ENCODE data around the gene PRKCA.

PRKCA gene

DNA sequence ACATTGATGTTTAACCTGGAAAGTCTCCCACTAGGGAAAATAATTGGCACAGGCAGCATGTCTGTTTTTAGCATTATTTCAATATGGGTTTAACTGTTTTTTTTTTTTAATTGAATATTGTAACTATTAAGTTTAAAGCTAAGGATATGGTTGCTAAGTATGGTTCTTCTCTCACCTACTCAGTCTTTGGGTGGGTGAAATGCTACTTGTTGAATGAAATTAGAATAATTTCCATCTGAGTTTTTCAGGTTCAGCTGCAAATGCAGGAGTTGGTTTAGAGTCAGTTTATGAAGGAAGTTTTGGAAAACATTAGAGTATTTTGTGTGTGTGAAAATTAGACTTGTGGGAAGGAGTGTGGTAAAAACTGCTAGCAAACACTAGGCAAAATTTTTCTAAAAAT, 93.5 kb downstream of the PRKCA start:
- peak; percentile 90 for TF ChIP-seq ZFP3 (CRISPR knock-in tag; IDR thresholded peaks at IDR 0.05)
- TF ChIP-seq GLIS3 (CRISPR knock-in tag; IDR thresholded peaks at IDR 0.05) = no peak
- no peak for ATAC-seq

DNA sequence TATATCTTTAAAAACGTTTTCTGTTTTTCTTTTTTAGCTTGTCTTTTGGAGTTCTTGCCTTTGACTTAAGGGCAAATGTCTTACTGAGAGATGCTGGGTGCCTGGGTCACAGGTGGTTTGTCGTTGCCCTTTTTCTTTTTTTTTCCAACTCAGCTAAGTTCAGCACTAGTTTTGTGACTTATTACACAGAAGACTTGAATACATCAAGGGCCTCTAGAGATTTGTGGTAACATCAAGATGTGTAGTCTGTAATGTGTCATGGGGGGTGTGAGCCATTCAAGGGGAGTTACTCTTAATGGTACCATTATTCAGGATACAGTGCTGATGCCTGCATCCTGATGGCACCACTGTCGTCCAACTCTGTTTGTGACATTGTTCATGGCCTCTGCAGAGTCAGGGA, 95.1 kb downstream of the PRKCA start:
- no peak for ATAC-seq
- TF ChIP-seq, protein P1, sequence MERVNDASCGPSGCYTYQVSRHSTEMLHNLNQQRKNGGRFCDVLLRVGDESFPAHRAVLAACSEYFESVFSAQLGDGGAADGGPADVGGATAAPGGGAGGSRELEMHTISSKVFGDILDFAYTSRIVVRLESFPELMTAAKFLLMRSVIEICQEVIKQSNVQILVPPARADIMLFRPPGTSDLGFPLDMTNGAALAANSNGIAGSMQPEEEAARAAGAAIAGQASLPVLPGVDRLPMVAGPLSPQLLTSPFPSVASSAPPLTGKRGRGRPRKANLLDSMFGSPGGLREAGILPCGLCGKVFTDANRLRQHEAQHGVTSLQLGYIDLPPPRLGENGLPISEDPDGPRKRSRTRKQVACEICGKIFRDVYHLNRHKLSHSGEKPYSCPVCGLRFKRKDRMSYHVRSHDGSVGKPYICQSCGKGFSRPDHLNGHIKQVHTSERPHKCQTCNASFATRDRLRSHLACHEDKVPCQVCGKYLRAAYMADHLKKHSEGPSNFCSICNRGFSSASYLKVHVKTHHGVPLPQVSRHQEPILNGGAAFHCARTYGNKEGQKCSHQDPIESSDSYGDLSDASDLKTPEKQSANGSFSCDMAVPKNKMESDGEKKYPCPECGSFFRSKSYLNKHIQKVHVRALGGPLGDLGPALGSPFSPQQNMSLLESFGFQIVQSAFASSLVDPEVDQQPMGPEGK (CRISPR knock-in tag; IDR thresholded peaks at IDR 0.05; ENCODE audit: borderline replicate concordance) = no peak
- TF ChIP-seq, protein P2, sequence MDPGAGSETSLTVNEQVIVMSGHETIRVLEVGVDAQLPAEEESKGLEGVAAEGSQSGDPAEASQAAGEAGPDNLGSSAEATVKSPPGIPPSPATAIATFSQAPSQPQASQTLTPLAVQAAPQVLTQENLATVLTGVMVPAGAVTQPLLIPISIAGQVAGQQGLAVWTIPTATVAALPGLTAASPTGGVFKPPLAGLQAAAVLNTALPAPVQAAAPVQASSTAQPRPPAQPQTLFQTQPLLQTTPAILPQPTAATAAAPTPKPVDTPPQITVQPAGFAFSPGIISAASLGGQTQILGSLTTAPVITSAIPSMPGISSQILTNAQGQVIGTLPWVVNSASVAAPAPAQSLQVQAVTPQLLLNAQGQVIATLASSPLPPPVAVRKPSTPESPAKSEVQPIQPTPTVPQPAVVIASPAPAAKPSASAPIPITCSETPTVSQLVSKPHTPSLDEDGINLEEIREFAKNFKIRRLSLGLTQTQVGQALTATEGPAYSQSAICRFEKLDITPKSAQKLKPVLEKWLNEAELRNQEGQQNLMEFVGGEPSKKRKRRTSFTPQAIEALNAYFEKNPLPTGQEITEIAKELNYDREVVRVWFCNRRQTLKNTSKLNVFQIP (CRISPR knock-in tag; IDR thresholded peaks at IDR 0.05; ENCODE audit: borderline replicate concordance, low read depth) = no peak
- no peak for TF ChIP-seq TCF4 (CRISPR knock-in tag; IDR thresholded peaks at IDR 0.05; ENCODE audit: borderline replicate concordance)

DNA sequence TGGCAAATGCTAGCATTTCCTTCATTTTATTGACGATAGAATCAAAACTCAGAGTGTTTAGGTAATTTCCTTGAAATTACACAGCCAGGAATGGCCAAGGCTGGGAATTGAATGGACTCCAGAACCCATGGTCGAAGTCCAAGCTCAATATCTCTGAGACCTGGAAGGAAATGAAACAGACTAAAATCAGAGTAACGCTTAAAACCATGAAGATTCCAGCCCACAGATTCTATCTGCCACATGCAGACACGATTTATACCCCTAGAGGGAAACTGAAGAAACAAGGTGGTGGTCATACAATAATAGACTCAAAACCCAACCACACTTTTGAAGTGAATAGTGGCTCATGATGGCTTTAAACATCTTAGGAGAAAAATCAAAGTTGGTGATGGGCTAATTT, 95.6 kb downstream of the PRKCA start:
- no peak for ATAC-seq

DNA sequence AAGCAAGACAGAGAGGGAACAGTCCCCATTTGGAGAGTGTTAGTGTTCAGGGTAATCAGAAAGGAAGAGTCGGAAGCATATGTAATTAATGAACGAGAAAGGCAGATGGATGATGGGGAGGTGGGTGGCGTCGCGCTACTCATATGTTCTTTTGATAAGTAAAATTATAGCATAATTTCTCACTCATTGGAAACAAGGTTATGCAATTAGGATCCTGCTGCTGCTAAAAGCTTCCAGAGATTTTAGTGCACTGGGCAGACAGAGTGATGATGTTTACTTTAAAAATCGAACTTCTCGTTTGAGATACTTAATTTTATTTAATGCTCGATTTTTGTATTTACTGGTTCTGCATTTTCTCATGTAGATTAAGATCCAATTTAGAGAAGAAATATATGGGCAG, 96.2 kb downstream of the PRKCA start:
- no peak; the same call in 2 of the 3 replicates for ATAC-seq
- TF ChIP-seq, protein P3, sequence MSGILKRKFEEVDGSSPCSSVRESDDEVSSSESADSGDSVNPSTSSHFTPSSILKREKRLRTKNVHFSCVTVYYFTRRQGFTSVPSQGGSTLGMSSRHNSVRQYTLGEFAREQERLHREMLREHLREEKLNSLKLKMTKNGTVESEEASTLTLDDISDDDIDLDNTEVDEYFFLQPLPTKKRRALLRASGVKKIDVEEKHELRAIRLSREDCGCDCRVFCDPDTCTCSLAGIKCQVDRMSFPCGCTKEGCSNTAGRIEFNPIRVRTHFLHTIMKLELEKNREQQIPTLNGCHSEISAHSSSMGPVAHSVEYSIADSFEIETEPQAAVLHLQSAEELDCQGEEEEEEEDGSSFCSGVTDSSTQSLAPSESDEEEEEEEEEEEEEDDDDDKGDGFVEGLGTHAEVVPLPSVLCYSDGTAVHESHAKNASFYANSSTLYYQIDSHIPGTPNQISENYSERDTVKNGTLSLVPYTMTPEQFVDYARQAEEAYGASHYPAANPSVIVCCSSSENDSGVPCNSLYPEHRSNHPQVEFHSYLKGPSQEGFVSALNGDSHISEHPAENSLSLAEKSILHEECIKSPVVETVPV (CRISPR knock-in tag; IDR thresholded peaks at IDR 0.05) = no peak
- TF ChIP-seq GLIS3 (CRISPR knock-in tag; IDR thresholded peaks at IDR 0.05) = 0 out of 2 replicates have a peak, but pooled peaks have one; percentile 60
- TF ChIP-seq TCF4 (CRISPR knock-in tag; IDR thresholded peaks at IDR 0.05; ENCODE audit: borderline replicate concordance) = peak; percentile 73; the same call in 1 of the 2 replicates
- TF ChIP-seq ISL1 (CRISPR knock-in tag; IDR thresholded peaks at IDR 0.05) = peak; percentile 49; the same call in 1 of the 2 replicates
- no peak for TF ChIP-seq ARNTL (CRISPR knock-in tag; IDR thresholded peaks at IDR 0.05; ENCODE audit: borderline replicate concordance, low read depth)
- TF ChIP-seq, protein P4, sequence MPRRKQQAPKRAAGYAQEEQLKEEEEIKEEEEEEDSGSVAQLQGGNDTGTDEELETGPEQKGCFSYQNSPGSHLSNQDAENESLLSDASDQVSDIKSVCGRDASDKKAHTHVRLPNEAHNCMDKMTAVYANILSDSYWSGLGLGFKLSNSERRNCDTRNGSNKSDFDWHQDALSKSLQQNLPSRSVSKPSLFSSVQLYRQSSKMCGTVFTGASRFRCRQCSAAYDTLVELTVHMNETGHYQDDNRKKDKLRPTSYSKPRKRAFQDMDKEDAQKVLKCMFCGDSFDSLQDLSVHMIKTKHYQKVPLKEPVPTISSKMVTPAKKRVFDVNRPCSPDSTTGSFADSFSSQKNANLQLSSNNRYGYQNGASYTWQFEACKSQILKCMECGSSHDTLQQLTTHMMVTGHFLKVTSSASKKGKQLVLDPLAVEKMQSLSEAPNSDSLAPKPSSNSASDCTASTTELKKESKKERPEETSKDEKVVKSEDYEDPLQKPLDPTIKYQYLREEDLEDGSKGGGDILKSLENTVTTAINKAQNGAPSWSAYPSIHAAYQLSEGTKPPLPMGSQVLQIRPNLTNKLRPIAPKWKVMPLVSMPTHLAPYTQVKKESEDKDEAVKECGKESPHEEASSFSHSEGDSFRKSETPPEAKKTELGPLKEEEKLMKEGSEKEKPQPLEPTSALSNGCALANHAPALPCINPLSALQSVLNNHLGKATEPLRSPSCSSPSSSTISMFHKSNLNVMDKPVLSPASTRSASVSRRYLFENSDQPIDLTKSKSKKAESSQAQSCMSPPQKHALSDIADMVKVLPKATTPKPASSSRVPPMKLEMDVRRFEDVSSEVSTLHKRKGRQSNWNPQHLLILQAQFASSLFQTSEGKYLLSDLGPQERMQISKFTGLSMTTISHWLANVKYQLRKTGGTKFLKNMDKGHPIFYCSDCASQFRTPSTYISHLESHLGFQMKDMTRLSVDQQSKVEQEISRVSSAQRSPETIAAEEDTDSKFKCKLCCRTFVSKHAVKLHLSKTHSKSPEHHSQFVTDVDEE (CRISPR knock-in tag; IDR thresholded peaks at IDR 0.05) = peak; percentile 94
- TF ChIP-seq SNAI2 (CRISPR knock-in tag; IDR thresholded peaks at IDR 0.05) = no peak; the same call in 1 of the 2 replicates
- no peak for TF ChIP-seq ZC3H10 (CRISPR knock-in tag; IDR thresholded peaks at IDR 0.05)

More for the DNA sequence above, 95.6 kb downstream of the PRKCA start:
- TF ChIP-seq GLIS3 (CRISPR knock-in tag; IDR thresholded peaks at IDR 0.05) (no peak), ARNTL (CRISPR knock-in tag; IDR thresholded peaks at IDR 0.05; ENCODE audit: borderline replicate concordance, low read depth) (no peak), CSDC2 (CRISPR knock-in tag; IDR thresholded peaks at IDR 0.05) (no peak), PPARA (CRISPR knock-in tag; IDR thresholded peaks at IDR 0.05; ENCODE audit: borderline replicate concordance) (no peak), OSR1 (CRISPR knock-in tag; IDR thresholded peaks at IDR 0.05) (no peak), SNAI2 (CRISPR knock-in tag; IDR thresholded peaks at IDR 0.05) (no peak), ZFP30 (CRISPR knock-in tag; IDR thresholded peaks at IDR 0.05) (no peak), ESRRG (CRISPR knock-in tag; IDR thresholded peaks at IDR 0.05) (no peak), ZNF565 (CRISPR knock-in tag; conservative IDR thresholded peaks at IDR 0.05; ENCODE audit: low read depth) (no peak)
- TF ChIP-seq, protein P3 (CRISPR knock-in tag; IDR thresholded peaks at IDR 0.05) = no peak
- TF ChIP-seq, protein P4 (CRISPR knock-in tag; IDR thresholded peaks at IDR 0.05) = no peak
- TF ChIP-seq, protein P1 (CRISPR knock-in tag; IDR thresholded peaks at IDR 0.05; ENCODE audit: borderline replicate concordance) = no peak
